HG02798 (cell line): Measurements from ENCODE around the gene PNLDC1.

Source experiments
- ATAC-seq: cut with Tn5 transposase; IDR thresholded peaks from one replicate; pipeline ENCODE4 v1.9.1; 2021; ENCODE audit warnings: mild to moderate bottlenecking; ENCODE audit not compliant: unreplicated experiment, poor library complexity

The PNLDC1 gene

GRCh38 chr6:159800141-159800865, at the start of gene PNLDC1:
TSS of gene PNLDC1 (plus strand) at chr6:159800276. CDS start at chr6:159800308, 32 bp downstream.
- ATAC-seq, result no peak

- ATAC-seq, result no peak
These were observed 48.6 kb upstream of the PNLDC1 start for GRCh38 chr6:159751448-159751847.

GRCh38 chr6:159753081-159753872, 46.8 kb upstream of the PNLDC1 start:
- no peak for ATAC-seq

GRCh38 chr6:159754401-159754800, 45.7 kb upstream of the PNLDC1 start:
- no peak for ATAC-seq

DNA sequence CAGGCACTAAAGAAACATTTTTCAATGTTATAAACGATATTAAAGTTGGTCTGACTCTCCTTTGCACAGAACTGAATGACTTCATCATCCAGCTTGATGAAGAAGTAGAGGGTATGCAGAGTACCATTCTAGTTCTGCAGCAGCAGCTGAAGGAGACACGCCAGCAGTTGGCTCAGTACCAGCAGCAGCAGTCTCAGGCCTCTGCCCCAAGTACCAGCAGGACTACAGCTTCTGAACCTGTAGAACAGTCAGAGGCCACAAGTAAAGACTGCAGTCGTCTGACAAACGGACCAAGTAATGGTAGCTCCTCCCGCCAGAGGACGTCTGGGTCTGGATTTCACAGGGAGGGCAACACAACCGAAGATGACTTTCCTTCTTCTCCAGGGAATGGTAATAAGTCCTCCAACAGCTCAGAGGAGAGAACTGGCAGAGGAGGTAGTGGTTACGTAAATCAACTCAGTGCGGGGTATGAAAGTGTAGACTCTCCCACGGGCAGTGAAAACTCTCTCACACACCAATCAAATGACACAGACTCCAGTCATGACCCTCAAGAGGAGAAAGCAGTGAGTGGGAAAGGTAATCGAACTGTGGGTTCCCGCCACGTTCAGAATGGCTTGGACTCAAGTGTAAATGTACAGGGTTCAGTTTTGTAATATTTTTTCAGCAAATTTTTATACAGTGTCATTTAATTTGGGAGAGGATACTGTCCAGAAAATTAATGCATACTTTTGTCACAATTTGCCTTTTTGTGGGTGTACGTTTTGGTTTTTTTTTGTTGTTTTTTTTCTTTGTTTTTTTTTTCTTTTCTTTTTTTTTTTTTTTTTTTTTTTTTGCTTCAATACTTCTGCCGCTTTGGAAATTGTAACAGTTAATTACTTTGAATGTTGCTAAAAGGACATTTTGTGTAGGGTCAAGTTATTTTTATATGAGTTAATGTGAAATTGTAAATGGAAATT, 44.8 kb upstream of the PNLDC1 start:
- no peak for ATAC-seq

GRCh38 chr6:159756508-159756907, 43.6 kb upstream of the PNLDC1 start:
- ATAC-seq, result no peak

GRCh38 chr6:159758031-159759001, 41.8 kb upstream of the PNLDC1 start:
- ATAC-seq, result no peak

DNA sequence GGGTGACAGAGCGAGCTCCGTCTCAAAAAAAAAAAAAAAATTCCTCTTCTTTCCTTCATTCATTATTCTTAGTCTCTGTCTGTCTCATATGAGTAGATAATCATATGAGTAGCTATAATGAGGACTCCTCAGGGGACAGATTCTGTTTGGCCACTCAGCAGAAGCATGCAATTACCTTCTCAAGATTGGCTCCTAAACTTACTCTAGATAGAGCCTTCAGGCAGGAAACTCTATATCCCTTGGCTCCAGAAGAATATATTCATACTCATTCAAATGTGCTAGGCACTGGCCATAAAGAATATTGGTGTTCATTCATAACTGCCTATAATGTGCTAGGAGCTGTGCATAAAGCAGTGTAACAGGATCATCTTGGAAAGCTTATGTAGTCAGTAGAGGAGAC, 40.4 kb upstream of the PNLDC1 start:
- no peak for ATAC-seq

GRCh38 chr6:159760602-159761057, 39.4 kb upstream of the PNLDC1 start:
- no peak for ATAC-seq

DNA sequence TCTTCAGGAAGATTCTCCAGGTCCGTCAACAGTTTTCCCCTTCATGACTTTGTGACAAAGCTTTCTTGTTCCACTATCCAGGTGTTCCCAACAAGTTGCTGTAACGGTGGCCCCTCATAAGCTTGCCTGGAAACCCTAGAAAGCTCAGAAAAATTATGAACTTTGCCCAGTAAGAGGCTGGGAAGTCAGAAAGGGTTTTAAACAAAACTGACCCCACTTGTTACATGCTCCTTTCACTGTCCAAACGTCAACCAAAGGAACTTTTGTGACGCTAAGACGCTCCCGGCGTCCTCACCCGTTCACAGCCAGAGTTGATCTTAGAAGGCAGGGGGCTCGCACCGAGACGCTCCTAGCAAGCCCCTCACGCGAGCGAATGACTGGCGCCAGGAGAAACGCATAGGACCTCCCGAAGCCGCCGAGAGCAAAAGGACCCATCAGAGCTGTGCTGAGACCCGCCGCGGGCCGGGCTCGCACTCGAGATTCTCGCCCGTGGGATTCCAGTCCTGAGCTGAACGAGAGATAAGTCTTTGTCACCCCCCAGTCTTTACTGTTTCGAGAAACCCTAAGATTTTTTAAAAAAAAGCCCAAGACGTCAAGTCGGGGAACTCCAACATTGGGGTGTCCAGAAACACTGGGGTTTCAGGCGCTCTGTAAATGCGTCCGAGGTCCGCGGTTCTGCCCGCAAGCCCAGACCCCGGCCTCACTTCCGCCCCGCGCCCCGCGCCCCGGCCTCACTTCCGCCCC, 38.8 kb upstream of the PNLDC1 start:
- peak; percentile 3 for ATAC-seq

DNA sequence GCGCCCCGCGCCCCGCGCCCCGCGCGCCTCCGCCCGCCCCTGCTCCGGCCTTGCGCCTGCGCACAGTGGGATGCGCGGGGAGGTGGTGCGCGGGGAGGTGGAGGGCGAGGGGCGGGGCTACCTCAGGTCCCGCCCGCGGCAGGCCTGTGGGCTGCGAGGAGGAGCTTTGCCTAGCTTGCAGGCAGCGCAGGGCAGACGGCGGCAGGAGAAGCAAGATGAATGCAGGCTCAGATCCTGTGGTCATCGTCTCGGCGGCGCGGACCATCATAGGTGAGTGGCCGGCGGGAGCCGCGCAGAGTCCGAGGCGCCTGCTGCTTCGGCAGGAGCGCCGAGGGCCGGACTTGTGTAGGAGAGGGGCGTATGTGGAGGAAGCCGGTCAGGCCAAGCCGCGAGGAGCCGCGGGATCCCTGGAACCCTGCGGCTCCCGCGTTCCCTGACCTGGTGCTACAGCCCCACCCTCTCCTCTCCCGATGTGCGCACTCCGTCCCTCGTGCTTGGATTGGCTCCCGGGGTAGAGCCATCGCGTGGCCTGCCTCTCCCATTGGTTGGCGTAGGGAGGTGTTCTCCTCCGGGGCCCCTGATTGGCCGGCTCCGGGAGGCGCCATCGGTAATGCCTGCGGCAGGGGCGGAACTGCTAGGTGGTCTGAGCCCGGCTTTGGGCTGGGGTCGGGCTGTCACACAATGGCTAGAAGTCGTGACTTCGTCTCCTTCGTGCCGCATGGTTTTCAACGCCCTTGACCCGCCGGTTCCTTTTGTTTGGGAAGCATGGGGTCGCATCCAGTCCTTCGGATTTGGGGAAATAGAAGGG, 38.0 kb upstream of the PNLDC1 start, which contains the start of gene ACAT2:
ACAT2 (plus strand) TSS at position 173 of the 808 bp plus-strand sequence; CDS start at position 216, 43 bp downstream.
- peak; percentile 98 for ATAC-seq

DNA sequence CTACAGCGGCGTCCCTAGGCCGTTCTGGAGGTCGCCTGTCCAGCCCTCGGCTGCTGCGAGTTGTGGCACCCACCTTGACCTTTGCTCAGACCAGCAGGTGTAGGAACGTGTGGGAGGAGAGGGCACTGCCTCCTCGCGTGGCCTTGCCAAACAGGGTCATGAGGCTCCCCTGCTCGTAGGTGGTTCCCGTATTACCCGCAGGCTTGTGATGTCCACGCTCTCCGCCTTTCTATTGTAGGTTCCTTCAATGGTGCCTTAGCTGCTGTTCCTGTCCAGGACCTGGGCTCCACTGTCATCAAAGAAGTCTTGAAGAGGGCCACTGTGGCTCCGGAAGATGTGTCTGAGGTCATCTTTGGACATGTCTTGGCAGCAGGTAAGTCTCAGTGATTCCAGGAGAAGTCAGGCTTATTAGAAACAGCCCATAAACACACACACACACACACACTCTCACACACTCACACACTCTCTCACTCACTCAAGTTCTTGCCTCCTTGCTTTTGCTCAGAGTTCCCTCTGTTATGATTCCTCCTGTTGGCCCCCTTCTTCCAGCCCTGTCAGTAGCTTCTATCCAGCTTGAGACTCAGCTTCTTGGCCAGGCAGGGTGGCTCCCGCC, 37.3 kb upstream of the PNLDC1 start:
- peak; percentile 8 for ATAC-seq

DNA sequence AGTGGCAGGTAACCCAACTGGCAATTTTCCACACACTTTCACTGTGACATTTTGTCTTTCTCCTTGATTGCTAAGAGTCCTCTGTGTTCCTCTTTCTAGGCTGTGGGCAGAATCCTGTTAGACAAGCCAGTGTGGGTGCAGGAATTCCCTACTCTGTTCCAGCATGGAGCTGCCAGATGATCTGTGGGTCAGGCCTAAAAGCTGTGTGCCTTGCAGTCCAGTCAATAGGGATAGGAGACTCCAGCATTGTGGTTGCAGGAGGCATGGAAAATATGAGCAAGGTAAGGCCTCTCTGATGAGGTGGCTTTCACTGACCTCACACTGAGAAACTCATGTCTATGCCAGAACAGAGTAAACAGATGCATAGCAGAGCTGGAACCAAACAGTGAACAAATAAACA, 33.2 kb upstream of the PNLDC1 start:
- ATAC-seq, result no peak

DNA sequence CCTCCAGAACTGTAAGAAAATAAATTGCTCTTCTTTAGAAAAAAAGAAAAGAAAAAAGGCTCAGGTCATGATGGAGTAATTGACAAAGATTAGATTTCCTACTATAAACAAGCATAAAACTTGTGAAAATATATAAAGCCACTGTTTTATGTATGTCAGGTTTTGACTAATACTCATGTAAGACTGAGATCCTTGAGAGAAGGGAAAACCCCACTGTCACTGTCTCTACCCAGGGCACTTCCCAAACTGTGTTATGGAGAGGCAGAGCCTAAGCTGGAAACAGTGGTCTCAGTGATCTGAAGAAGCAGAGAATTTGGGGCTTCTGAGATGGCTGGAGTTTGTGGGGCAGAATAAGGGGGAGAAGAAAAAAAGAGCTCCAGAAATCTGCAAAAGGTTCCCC, 30.6 kb upstream of the PNLDC1 start:
- no peak for ATAC-seq

GRCh38 chr6:159772196-159772595, 27.9 kb upstream of the PNLDC1 start:
- no peak for ATAC-seq

DNA sequence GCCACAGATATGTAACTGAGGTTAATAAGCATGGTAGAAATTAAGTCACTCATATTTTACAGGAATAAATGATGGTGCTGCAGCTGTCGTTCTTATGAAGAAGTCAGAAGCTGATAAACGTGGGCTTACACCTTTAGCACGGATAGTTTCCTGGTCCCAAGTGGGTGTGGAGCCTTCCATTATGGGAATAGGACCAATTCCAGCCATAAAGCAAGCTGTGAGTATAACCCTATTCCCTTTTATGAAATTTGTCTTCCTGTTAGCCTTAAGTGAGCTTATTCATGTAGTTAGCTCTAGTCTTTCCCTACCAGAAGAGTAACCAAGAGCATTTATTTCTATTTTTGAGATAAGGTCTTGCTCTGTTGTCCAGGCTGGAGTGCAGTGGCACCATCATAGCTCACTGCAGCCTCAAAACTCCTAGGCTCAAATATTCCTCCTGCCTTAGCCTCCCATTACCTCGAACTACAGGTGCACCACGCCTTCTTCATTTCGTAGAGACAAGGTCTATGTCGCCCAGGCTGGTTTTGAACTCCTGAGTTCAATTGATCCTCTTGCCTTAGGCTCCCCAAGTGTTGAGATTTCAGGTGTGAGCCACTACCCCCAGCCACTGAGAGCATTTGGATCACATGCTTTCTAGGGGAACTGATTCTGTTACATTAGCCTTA, 22.7 kb upstream of the PNLDC1 start:
- no peak for ATAC-seq

DNA sequence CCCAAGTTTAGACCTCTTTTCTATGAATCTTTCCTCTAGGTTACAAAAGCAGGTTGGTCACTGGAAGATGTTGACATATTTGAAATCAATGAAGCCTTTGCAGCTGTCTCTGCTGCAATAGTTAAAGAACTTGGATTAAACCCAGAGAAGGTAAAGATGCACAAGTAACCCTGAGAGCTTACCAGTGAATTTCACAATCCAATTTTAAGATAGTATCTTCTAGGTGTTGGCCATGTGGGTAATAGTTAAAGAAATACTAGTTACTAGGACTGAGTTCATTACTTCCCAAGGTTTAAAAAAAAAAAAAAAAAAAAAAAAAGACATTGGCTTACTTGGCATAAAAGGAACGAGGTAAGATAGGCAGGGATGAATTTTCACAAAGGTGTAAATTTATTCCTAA, 21.9 kb upstream of the PNLDC1 start:
- ATAC-seq, result no peak
